H1 (cell line): ENCODE data around the gene CAMSAP3. TPM values are rescaled to one million over a fixed set of nuclear protein-coding genes. Genes with fewer than 3 reads are reported as not detected.

ENCODE experiments used
- BCL11A ChIP-seq, 2 experiments: IDR thresholded peaks; one replicate each; pipeline ENCODE4 v1.6.1; 2011; ENCODE audit warnings: low read depth in 2 of 2, low read length in 2 of 2, mild to moderate bottlenecking in 2 of 2
- BRCA1 ChIP-seq: IDR thresholded peaks from 2 replicates; pipeline ENCODE4 v1.6.1; 2012; ENCODE audit warnings: low read depth, low read length, improper control_type of control experiment
- CHD1 ChIP-seq: IDR thresholded peaks from 2 replicates; pipeline ENCODE4 v1.6.1; 2012; ENCODE audit warnings: low read depth, low read length, improper control_type of control experiment
- CREB1 ChIP-seq: IDR thresholded peaks from 2 replicates; pipeline ENCODE4 v1.6.1; 2012; ENCODE audit warnings: inconsistent platforms
- E2F6 ChIP-seq: IDR thresholded peaks from 2 replicates; pipeline ENCODE4 v1.6.1; 2012; ENCODE audit warnings: inconsistent platforms
- PHF8 ChIP-seq: fragments of 200-600 bp; sonication (generic); conservative IDR thresholded peaks from 2 replicates; pipeline ENCODE4 v1.7.1; 2012; ENCODE audit warnings: low read depth, mild to moderate bottlenecking, inconsistent platforms, low read length, moderate library complexity
- SP1 ChIP-seq: IDR thresholded peaks from 2 replicates; pipeline ENCODE4 v1.6.1; 2011; ENCODE audit warnings: low read depth, low read length
- TAF1 ChIP-seq: IDR thresholded peaks from 2 replicates; pipeline ENCODE4 v1.6.1; 2011; ENCODE audit warnings: mild to moderate bottlenecking, low read depth, low read length
- polyA plus RNA-seq, 7 experiments: library from polyadenylated mRNA; depleted of rRNA in 3 of 7; stranded (reverse) in 5 of 7; unstranded in 2 of 7; fragments of >200 nt in 5 of 7; fragments of 200-250 nt in 2 of 7; gene quantifications; 1 replicate in 5 of 7; 2 replicates in 1 of 7; 4 replicates in 1 of 7; pipeline versions ENCODE4 v1.2.1 to v1.2.3, GENCODE V29; 2011 to 2013; ENCODE audit warnings: missing spikeins in 2 of 7, mixed read lengths in 2 of 7
- total RNA-seq: library from RNA; stranded (reverse); fragmentation: NEBNext Ultra II Directional; extraction: Animal tissue kit (Norgen Biotek cat#: 25700); gene quantifications from 2 replicates; pipeline ENCODE4 v1.2.1, GENCODE V29; 2021

The CAMSAP3 gene
- total and polyA plus RNA-seq, 2 of the 8 experiments (the other 6 are each of a cell fraction or from before 2014, with no cell fraction given), result 11.4 to 30.4 TPM

- no peak for TF ChIP-seq TAF1
- no peak for TF ChIP-seq E2F6
- no peak for TF ChIP-seq BCL11A (IDR thresholded peaks at IDR 0.05; ENCODE audit: low read depth in 2 of 2, low read length in 2 of 2)
- no peak for TF ChIP-seq BRCA1
- no peak for TF ChIP-seq SP1
- TF ChIP-seq PHF8, result no peak
- no peak for TF ChIP-seq CHD1
- no peak for TF ChIP-seq CREB1
Observed at GRCh38 chr19:7617172-7617571, 21.5 kb downstream of the CAMSAP3 start (continued).
